HepG2 (cell line): Measurements from ENCODE around the gene ADRM1. TPM values are rescaled to one million over a fixed set of nuclear protein-coding genes. Genes with fewer than 3 reads are reported as not detected.

Experiments
- ASH2L ChIP-seq: fragments of 300-600, 200-600 bp; sonication (generic); IDR thresholded peaks from 2 replicates; pipeline ENCODE4 v1.7.0; 2017; ENCODE audit warnings: low read depth, mild to moderate bottlenecking, moderate library complexity, mixed read lengths, low read length; ENCODE audit not compliant: insufficient read length
- CREB3 ChIP-seq: sonication (generic); formaldehyde crosslinking; IDR thresholded peaks from 2 replicates; pipeline ENCODE4 v1.5.0; 2020; ENCODE audit warnings: missing genetic modification reagents
- DMAP1 ChIP-seq: IDR thresholded peaks from 2 replicates; pipeline ENCODE4 v1.6.1; 2016
- FOXP1 ChIP-seq, 2 experiments: fragments of 450-650 bp in 1 of 2; IDR thresholded peaks; 2 replicates each; pipeline ENCODE4 v1.6.1; 2017 to 2018; ENCODE audit warnings: antibody characterized with exemption in 1 of 2
- GFI1 ChIP-seq: sonication (generic); formaldehyde crosslinking; IDR thresholded peaks from 2 replicates; pipeline ENCODE4 v1.5.0; 2020; ENCODE audit warnings: missing genetic modification reagents, mild to moderate bottlenecking, borderline replicate concordance
- HNF1B ChIP-seq: sonication (generic); formaldehyde crosslinking; IDR thresholded peaks from 2 replicates; pipeline ENCODE4 v1.5.1; 2020; ENCODE audit warnings: mild to moderate bottlenecking, moderate library complexity, missing genetic modification reagents
- KDM2A ChIP-seq: sonication (generic); formaldehyde crosslinking; IDR thresholded peaks from 2 replicates; pipeline ENCODE4 v1.4.0; 2020; ENCODE audit warnings: low read depth, missing genetic modification reagents, borderline replicate concordance
- KIAA2018 ChIP-seq: sonication (generic); formaldehyde crosslinking; IDR thresholded peaks from 2 replicates; pipeline ENCODE4 v1.5.0; 2020; ENCODE audit warnings: mild to moderate bottlenecking, missing genetic modification reagents, borderline replicate concordance
- NPAS2 ChIP-seq: sonication (generic); formaldehyde crosslinking; IDR thresholded peaks from 2 replicates; pipeline ENCODE4 v1.8.0; 2022; ENCODE audit warnings: mild to moderate bottlenecking, missing genetic modification reagents, borderline replicate concordance
- PHF20 ChIP-seq: sonication (generic); formaldehyde crosslinking; IDR thresholded peaks from 2 replicates; pipeline ENCODE4 v1.5.0; 2020; ENCODE audit warnings: mild to moderate bottlenecking, missing genetic modification reagents
- SAP130 ChIP-seq: IDR thresholded peaks from 2 replicates; pipeline ENCODE4 v1.6.1; 2016; ENCODE audit warnings: low read depth
- SRY ChIP-seq: sonication (generic); formaldehyde crosslinking; IDR thresholded peaks from 2 replicates; pipeline ENCODE4 v1.8.0; 2022; ENCODE audit warnings: mild to moderate bottlenecking, missing genetic modification reagents
- ZBTB1 ChIP-seq: sonication (generic); formaldehyde crosslinking; IDR thresholded peaks from 2 replicates; pipeline ENCODE4 v1.4.0; 2020; ENCODE audit warnings: missing genetic modification reagents, borderline replicate concordance
- ZFP36L2 ChIP-seq: sonication (generic); formaldehyde crosslinking; IDR thresholded peaks from 2 replicates; pipeline ENCODE4 v1.4.0; 2020; ENCODE audit warnings: missing genetic modification reagents
- ZNF101 ChIP-seq: sonication (generic); formaldehyde crosslinking; IDR thresholded peaks from 2 replicates; pipeline ENCODE4 v1.4.0; 2020; ENCODE audit warnings: mild to moderate bottlenecking, low read depth, missing genetic modification reagents, borderline replicate concordance
- ZNF260 ChIP-seq: sonication (generic); formaldehyde crosslinking; IDR thresholded peaks from 2 replicates; pipeline ENCODE4 v1.4.0; 2020; ENCODE audit warnings: missing genetic modification reagents, low read depth, mild to moderate bottlenecking, borderline replicate concordance
- ZNF263 ChIP-seq: sonication (generic); formaldehyde crosslinking; IDR thresholded peaks from 2 replicates; pipeline ENCODE4 v1.4.0; 2020; ENCODE audit warnings: missing genetic modification reagents
- ZNF772 ChIP-seq: sonication (generic); formaldehyde crosslinking; IDR thresholded peaks from 2 replicates; pipeline ENCODE4 v1.5.0; 2020; ENCODE audit warnings: mild to moderate bottlenecking, missing genetic modification reagents
- ZNF83 ChIP-seq: sonication (generic); formaldehyde crosslinking; IDR thresholded peaks from 2 replicates; pipeline ENCODE4 v1.4.0; 2020; ENCODE audit warnings: missing genetic modification reagents, mild to moderate bottlenecking, borderline replicate concordance
- polyA plus RNA-seq, 8 experiments: library from polyadenylated mRNA; depleted of rRNA in 3 of 8; stranded (reverse) in 7 of 8; unstranded in 1 of 8; fragments of >200 nt; fragmentation: Illumina TruSeq in 4 of 8; extraction: Trizol in 4 of 8; gene quantifications; 2 replicates each; pipeline versions ENCODE4 v1.2.1 to v1.2.3, GENCODE V29; 2011 to 2016; ENCODE audit warnings: low read depth in 4 of 8, missing spikeins in 1 of 8, mixed read lengths in 1 of 8; ENCODE audit not compliant: insufficient read depth in 1 of 8
- total RNA-seq, 5 experiments: library from RNA; depleted of rRNA; stranded (reverse); fragments of >200 nt; fragmentation: Illumina TruSeq; extraction: Trizol; gene quantifications; 2 replicates each; pipeline ENCODE4 v1.2.3, GENCODE V29; 2016; ENCODE audit warnings: low read depth in 1 of 5

ADRM1 gene
- total and polyA plus RNA-seq, 2 of the 13 experiments (the other 11 are each of a cell fraction or from before 2014, with no cell fraction given), result 92.9 to 154 TPM

GRCh38 chr20:62303340-62304226 is 786 bp downstream of the ADRM1 start (continued):
- TF ChIP-seq PHF20 (CRISPR knock-in tag) (no peak; the same call in 1 of the 2 replicates), SAP130 (CRISPR knock-in tag) (peak; percentile 91), ZNF260 (CRISPR knock-in tag) (no peak), ZBTB1 (CRISPR knock-in tag) (no peak), GFI1 (CRISPR knock-in tag) (0 out of 2 replicates have a peak, but pooled peaks have one; percentile 49), HNF1B (CRISPR knock-in tag) (no peak), KIAA2018 (CRISPR knock-in tag) (no peak), NPAS2 (no peak), ZFP36L2 (CRISPR knock-in tag) (no peak), CREB3 (CRISPR knock-in tag) (no peak), ZNF101 (no peak), SRY (CRISPR knock-in tag) (peak; percentile 83), ZNF772 (CRISPR knock-in tag) (peak; percentile 83), ASH2L (no peak), ZNF83 (CRISPR knock-in tag) (no peak), DMAP1 (CRISPR knock-in tag) (no peak; the same call in 1 of the 2 replicates), FOXP1 (IDR thresholded peaks at IDR 0.05) (no peak), FOXP1 (CRISPR knock-in tag; IDR thresholded peaks at IDR 0.05) (no peak), ZNF263 (no peak; the same call in none of the 2 replicates), KDM2A (CRISPR knock-in tag) (peak; percentile 88; the same call in 1 of the 2 replicates)
